LNCAP (cell line): Measurements from ENCODE around the gene KANSL3.

Experiments used
- CTCF ChIP-seq: fragments of 450-650 bp; IDR thresholded peaks from 2 replicates; pipeline ENCODE4 v1.5.1; 2017; ENCODE audit warnings: mild to moderate bottlenecking

KANSL3 gene

GRCh38 chr2:96638144-96639121 is at the start of gene KANSL3:
KANSL3 (minus strand) TSS chr2:96638312; CDS start chr2:96637135, 1,177 bp downstream.
- TF ChIP-seq CTCF = no peak

DNA sequence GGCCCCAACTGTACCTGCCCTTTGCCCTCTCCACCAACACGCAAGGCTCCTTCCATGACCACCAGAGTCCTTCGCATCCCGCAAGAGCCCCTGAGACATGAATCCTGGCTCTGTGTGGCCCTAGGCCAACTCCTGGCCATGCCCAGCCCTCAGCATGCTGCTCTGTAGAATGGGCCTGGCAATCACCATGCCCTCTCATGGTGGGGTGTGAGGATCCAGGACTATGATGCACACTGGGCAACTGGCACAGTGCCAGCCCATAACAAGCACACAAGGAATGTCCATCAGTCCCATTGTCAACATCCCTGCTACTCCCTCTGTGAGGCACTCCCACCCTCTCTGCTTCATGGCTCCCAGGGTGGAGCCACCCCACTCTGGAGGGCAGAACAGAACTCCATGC is 49.2 kb upstream of the KANSL3 start:
- TF ChIP-seq CTCF = no peak

DNA sequence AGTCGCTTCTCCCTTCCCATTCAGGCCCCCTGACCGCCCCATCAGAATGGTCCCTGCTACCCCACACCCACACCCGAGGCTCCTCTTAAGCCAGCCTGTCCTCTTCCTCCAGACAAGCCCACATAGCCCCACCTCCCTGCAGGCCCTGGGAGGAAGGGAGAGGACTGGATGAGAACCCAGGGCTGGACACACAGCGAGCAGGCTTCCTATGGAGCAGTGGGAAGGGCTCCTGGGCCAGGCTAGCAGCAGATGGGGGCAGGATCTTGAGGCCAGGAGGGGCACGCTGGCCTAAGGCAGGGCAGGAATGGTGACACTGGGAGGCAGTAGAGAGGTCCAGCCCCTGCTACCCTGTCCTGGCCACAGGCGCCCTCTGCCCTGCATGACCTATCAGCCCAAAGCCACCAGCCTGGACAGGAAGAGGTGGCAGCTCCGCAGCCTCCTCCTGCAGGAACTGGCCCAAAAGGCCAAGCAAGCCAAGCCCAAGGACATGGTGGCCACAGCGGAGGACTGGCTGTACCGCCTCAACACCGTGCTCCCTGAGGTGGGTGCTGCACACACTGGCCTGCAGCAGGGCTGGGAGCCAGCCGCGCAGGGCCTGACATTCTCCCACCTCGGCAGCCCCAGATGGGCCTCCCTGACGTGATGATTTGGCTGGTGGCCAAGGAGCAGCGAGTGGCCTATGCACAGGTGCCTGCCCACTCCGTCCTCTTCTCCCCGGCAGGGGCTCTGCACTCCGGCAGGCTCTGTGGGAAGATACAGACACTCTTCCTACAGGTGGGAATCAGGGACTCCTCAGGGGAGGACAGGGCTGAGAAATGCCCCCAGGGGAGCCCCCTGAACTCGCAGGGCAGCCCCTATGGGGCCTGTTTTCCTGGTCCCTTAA is 47.7 kb upstream of the KANSL3 start:
- no peak for TF ChIP-seq CTCF

DNA sequence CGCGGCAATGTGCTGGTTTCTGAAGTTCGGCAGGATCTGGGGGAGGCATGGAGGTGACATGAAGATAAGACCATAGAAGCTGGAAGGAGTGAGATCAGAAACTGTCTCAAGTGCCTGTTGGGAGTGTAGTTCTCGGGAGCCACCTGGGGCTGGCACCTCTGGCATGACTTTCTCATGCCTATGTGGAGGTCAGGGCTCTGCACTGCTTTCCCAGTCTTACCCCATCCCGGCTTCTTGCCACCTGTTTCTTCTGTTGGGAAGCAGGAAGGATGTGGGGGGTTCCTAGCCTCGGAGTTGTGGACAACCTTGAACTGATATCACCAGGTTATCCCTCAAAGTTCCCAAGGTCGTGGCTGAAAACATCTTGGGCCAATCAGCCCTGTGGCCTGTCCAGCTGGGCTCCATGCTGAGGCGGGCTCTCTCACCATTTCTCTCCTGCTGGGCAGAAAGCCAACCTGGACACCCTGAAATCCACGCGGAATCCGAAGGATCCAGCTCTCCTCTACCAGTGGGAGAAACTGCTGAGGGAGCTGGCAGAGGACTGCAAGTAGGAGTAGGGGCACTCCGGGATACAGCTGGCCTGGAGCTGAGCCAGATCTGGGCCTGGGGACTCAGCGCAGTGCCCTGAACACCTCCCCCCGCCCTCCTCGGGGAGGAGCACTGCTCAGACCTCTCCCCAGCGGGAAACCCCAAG is 46.9 kb upstream of the KANSL3 start:
- TF ChIP-seq CTCF = no peak

GRCh38 chr2:96683972-96684820 is 46.1 kb upstream of the KANSL3 start:
- no peak for TF ChIP-seq CTCF

DNA sequence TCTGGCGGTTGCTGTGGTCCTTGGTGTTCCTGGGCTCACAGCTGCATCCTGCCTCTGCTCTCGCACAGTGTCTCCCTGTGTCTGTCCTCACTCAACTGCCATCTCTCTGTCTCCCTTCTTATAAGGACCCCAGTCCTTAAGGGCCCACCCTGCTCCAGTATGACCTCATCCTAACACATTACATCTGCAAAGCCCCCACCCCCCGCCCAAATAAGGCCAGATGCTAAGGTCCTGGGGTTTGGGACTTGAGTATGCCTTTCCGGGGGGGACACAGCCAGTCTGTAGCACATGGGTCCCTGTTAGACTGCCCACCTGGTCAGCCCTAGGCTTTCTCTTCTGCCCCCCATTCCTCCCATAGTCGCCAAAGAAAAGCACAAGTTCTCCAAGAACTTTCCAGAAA is 45.2 kb upstream of the KANSL3 start:
- no peak for TF ChIP-seq CTCF
